ENCODE measurements around the gene RSPH1. TPM values are rescaled to one million over a fixed set of nuclear protein-coding genes. Genes with fewer than 3 reads are reported as not detected.

RSPH1 gene
- polyA plus RNA-seq, 1 of the 3 experiments (the other 2 are of a cell fraction) = 0.97 TPM

GRCh38 chr21:42498012-42498411 lies 2.0 kb upstream of the RSPH1 start:
- DNase-seq = no peak
- TF ChIP-seq JUND (IDR thresholded peaks at IDR 0.05) = no peak
- no peak for TF ChIP-seq SMC3 (IDR thresholded peaks at IDR 0.05; ENCODE audit: low read depth, low read length)
- TF ChIP-seq, protein P1, sequence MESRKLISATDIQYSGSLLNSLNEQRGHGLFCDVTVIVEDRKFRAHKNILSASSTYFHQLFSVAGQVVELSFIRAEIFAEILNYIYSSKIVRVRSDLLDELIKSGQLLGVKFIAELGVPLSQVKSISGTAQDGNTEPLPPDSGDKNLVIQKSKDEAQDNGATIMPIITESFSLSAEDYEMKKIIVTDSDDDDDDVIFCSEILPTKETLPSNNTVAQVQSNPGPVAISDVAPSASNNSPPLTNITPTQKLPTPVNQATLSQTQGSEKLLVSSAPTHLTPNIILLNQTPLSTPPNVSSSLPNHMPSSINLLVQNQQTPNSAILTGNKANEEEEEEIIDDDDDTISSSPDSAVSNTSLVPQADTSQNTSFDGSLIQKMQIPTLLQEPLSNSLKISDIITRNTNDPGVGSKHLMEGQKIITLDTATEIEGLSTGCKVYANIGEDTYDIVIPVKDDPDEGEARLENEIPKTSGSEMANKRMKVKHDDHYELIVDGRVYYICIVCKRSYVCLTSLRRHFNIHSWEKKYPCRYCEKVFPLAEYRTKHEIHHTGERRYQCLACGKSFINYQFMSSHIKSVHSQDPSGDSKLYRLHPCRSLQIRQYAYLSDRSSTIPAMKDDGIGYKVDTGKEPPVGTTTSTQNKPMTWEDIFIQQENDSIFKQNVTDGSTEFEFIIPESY (IDR thresholded peaks at IDR 0.05; ENCODE audit: borderline replicate concordance, low read depth) = no peak
- TF ChIP-seq TAF1 (IDR thresholded peaks at IDR 0.05; ENCODE audit: borderline replicate concordance, low read depth, low read length) = no peak
- TF ChIP-seq RXRA (IDR thresholded peaks at IDR 0.05; ENCODE audit: borderline replicate concordance, low read depth) = no peak
- TF ChIP-seq, protein P2, sequence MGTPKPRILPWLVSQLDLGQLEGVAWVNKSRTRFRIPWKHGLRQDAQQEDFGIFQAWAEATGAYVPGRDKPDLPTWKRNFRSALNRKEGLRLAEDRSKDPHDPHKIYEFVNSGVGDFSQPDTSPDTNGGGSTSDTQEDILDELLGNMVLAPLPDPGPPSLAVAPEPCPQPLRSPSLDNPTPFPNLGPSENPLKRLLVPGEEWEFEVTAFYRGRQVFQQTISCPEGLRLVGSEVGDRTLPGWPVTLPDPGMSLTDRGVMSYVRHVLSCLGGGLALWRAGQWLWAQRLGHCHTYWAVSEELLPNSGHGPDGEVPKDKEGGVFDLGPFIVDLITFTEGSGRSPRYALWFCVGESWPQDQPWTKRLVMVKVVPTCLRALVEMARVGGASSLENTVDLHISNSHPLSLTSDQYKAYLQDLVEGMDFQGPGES (IDR thresholded peaks at IDR 0.05; ENCODE audit: low read depth, low read length) = no peak
- TF ChIP-seq POLR2AphosphoS5 (IDR thresholded peaks at IDR 0.05; ENCODE audit: low read depth, low read length) = no peak
- TF ChIP-seq, protein P3, sequence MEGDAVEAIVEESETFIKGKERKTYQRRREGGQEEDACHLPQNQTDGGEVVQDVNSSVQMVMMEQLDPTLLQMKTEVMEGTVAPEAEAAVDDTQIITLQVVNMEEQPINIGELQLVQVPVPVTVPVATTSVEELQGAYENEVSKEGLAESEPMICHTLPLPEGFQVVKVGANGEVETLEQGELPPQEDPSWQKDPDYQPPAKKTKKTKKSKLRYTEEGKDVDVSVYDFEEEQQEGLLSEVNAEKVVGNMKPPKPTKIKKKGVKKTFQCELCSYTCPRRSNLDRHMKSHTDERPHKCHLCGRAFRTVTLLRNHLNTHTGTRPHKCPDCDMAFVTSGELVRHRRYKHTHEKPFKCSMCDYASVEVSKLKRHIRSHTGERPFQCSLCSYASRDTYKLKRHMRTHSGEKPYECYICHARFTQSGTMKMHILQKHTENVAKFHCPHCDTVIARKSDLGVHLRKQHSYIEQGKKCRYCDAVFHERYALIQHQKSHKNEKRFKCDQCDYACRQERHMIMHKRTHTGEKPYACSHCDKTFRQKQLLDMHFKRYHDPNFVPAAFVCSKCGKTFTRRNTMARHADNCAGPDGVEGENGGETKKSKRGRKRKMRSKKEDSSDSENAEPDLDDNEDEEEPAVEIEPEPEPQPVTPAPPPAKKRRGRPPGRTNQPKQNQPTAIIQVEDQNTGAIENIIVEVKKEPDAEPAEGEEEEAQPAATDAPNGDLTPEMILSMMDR (IDR thresholded peaks at IDR 0.05) = no peak
- no peak for TF ChIP-seq TCF12 (IDR thresholded peaks at IDR 0.05)
- no peak for TF ChIP-seq RCOR1 (IDR thresholded peaks at IDR 0.05; ENCODE audit: low read length)
- no peak overlapping the region for H3K9ac ChIP-seq
- H3F3A ChIP-seq (replicated peaks; ENCODE audit: insufficient read depth) = no peaks in the 10 kb centered on the region
- no peak overlapping the region for H3K4me3 ChIP-seq (ENCODE audit: low read depth in 2 of 2, low read length in 1 of 2)
- H3K27me3 ChIP-seq (ENCODE audit: insufficient read depth) = no peaks in the 10 kb centered on the region
- H3K9me3 ChIP-seq = no peaks in the 10 kb centered on the region
- peaks cover 5 to 13% of the 10 kb centered on the region in 2 experiments; a peak in 3 of 4 replicates for H3K4me1 ChIP-seq (ENCODE audit: control insufficient read depth in 1 of 2, insufficient read depth in 2 of 2, low read depth in 1 of 2, low read length in 1 of 2)
- no peaks in the 10 kb centered on the region for H3K36me3 ChIP-seq (replicated peaks in 1 of 2; ENCODE audit: control insufficient read depth in 1 of 2, insufficient read depth in 2 of 2, low read length in 1 of 2)
- no peak overlapping the region for H2AFZ ChIP-seq (ENCODE audit: low read depth)
- WGBS (ENCODE audit: low lambda C conversion rate) = 62% methylated on average over 5 of the region's 5 CpGs
- H3K27ac ChIP-seq (ENCODE audit: low read depth in 2 of 2, low read length in 1 of 2) = no peak overlapping the region
- H3K9me2 ChIP-seq = no peaks in the 10 kb centered on the region
- CTCF ChIA-PET = interaction anchor here (1.2 kb wide), 1 partner anchor 17 kb away, joined by 3 read pairs; no protein-coding TSS in a partner anchor
- H3K79me2 ChIP-seq (ENCODE audit: insufficient read depth) = no peaks in the 10 kb centered on the region
- no peak overlapping the region for H3K4me2 ChIP-seq
- H4K20me1 ChIP-seq (ENCODE audit: insufficient read depth) = no peaks in the 10 kb centered on the region
- POLR2A ChIA-PET = no interaction called here

DNA sequence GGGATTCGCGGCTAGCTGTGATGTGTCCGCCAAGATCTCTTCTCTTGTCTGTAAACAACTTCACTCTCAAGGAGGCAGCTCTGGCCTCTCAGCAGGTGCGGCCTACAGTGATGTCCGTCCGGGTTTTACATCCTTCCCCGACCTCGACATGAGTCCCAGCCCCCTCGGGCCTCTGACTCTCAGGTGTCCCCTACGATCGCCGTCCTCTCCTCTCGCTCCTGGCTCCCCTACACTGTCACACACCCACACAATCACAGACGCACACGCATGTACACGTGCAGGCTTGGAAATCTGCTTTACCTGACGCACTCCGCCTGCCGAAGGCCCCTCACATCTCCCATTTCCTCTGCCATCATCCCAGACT lies 797 bp upstream of the RSPH1 start:
- Histone ChIP-seq H2AFZ (ENCODE audit: low read depth) (peak overlapping the region; percentile 87), H3K36me3 (replicated peaks in 1 of 2; ENCODE audit: control insufficient read depth in 1 of 2, insufficient read depth in 2 of 2, low read length in 1 of 2) (no peaks in the 10 kb centered on the region), H3K9me3 (no peaks in the 10 kb centered on the region), H3K27ac (ENCODE audit: low read depth in 2 of 2, low read length in 1 of 2) (peak overlapping the region in 1 of 2 experiments; percentile 85; a peak in 2 of 4 replicates), H3K27me3 (ENCODE audit: insufficient read depth) (no peaks in the 10 kb centered on the region), H3K4me2 (peak overlapping the region; percentile 95), H3K4me1 (ENCODE audit: control insufficient read depth in 1 of 2, insufficient read depth in 2 of 2, low read depth in 1 of 2, low read length in 1 of 2) (peaks cover 5 to 13% of the 10 kb centered on the region in 2 experiments; a peak in 3 of 4 replicates), H3K9ac (peak overlapping the region; percentile 70), H4K20me1 (ENCODE audit: insufficient read depth) (no peaks in the 10 kb centered on the region), H3F3A (replicated peaks; ENCODE audit: insufficient read depth) (no peaks in the 10 kb centered on the region), H3K79me2 (ENCODE audit: insufficient read depth) (no peaks in the 10 kb centered on the region), H3K4me3 (ENCODE audit: low read depth in 2 of 2, low read length in 1 of 2) (peak overlapping the region; percentile 78 to 81), H3K9me2 (no peaks in the 10 kb centered on the region)
- peak; percentile 46 for DNase-seq
- WGBS (ENCODE audit: low lambda C conversion rate) = 17% methylated on average over 19 of the region's 19 CpGs
- CTCF ChIA-PET = interaction anchor here (1.2 to 1.4 kb wide), 2 partner anchors 19 to 351 kb away, joined by 3 to 4 read pairs; no protein-coding TSS in a partner anchor
- TF ChIP-seq, protein P1 (IDR thresholded peaks at IDR 0.05; ENCODE audit: borderline replicate concordance, low read depth) = no peak
- TF ChIP-seq RCOR1 (IDR thresholded peaks at IDR 0.05; ENCODE audit: low read length) (no peak), JUND (IDR thresholded peaks at IDR 0.05) (no peak), CHD2 (IDR thresholded peaks at IDR 0.05; ENCODE audit: low read length, partially characterized antibody) (no peak), USF1 (IDR thresholded peaks at IDR 0.05; ENCODE audit: borderline replicate concordance, low read depth) (no peak), FOXM1 (IDR thresholded peaks at IDR 0.05; ENCODE audit: low read depth) (no peak), SIN3A (IDR thresholded peaks at IDR 0.05; ENCODE audit: borderline replicate concordance, low read depth, low read length) (no peak)
- TF ChIP-seq, protein P3 (IDR thresholded peaks at IDR 0.05) = no peak
- POLR2A ChIA-PET = no interaction called here
